ENCODE measurements around the gene SLC35D3.

- TF ChIP-seq CTCF (IDR thresholded peaks at IDR 0.05) (no peak), POLR2A (IDR thresholded peaks at IDR 0.05) (no peak)
These were observed 10.5 kb downstream of the SLC35D3 start for GRCh38 chr6:136932599-136932998.
